Measurements from ENCODE around the gene WDR45B. TPM values are rescaled to one million over a fixed set of nuclear protein-coding genes. Genes with fewer than 3 reads are reported as not detected.

WDR45B gene
- total RNA-seq, 4 donors from 2014 or later: 57.3 to 81.4 (median 74.4) TPM

DNA sequence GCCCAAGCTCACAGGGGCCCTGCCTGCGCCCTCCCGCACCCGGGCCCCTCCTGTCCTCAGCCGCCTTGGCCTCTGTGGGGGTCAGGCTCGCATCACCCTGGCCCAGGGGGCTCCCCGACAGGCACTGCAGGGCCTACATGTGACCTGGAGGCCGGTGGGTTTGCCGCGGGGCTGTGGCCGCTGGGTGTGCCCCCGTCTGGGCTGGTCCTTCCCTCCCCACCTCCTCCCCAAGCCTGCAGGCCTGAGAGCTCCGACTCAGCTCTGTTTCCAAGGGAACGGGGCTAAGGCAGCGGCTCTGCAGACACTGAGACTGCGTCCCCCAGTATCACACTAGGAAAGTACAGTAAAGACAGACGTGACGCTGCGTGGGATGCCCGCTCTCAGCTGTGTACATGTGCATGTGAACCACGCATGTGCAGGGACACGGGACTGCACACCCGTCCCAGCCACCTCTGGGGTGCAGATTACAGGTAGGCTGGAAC, 16.5 kb upstream of the WDR45B start:
- WGBS: 90% methylated on average over 17 of the region's 22 CpGs
- intact Hi-C loops (cut with DNase I): no loop called here
- H3K4me1 ChIP-seq: peaks cover 7 to 17% (median 11%) of the 10 kb centered on the region in 4 donors
- TF ChIP-seq, protein P1, sequence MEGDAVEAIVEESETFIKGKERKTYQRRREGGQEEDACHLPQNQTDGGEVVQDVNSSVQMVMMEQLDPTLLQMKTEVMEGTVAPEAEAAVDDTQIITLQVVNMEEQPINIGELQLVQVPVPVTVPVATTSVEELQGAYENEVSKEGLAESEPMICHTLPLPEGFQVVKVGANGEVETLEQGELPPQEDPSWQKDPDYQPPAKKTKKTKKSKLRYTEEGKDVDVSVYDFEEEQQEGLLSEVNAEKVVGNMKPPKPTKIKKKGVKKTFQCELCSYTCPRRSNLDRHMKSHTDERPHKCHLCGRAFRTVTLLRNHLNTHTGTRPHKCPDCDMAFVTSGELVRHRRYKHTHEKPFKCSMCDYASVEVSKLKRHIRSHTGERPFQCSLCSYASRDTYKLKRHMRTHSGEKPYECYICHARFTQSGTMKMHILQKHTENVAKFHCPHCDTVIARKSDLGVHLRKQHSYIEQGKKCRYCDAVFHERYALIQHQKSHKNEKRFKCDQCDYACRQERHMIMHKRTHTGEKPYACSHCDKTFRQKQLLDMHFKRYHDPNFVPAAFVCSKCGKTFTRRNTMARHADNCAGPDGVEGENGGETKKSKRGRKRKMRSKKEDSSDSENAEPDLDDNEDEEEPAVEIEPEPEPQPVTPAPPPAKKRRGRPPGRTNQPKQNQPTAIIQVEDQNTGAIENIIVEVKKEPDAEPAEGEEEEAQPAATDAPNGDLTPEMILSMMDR (IDR thresholded peaks at IDR 0.05): no peak
- no peak for TF ChIP-seq POLR2AphosphoS5 (IDR thresholded peaks at IDR 0.05)
- TF ChIP-seq POLR2A (IDR thresholded peaks at IDR 0.05; ENCODE audit: low read depth): no peak
- TF ChIP-seq EP300 (IDR thresholded peaks at IDR 0.05): no peak
- no peak for DNase-seq (ENCODE audit: extremely low spot score)
- H3K27ac ChIP-seq (replicated peaks in 1 of 4): no peak overlapping the region
- H3K4me3 ChIP-seq: no peak overlapping the region
- H3K9me3 ChIP-seq: no peaks in the 10 kb centered on the region
- H3K36me3 ChIP-seq: peaks cover 0 to 51% (median 34%) of the 10 kb centered on the region in 4 donors
- H3K27me3 ChIP-seq: no peaks in the 10 kb centered on the region

DNA sequence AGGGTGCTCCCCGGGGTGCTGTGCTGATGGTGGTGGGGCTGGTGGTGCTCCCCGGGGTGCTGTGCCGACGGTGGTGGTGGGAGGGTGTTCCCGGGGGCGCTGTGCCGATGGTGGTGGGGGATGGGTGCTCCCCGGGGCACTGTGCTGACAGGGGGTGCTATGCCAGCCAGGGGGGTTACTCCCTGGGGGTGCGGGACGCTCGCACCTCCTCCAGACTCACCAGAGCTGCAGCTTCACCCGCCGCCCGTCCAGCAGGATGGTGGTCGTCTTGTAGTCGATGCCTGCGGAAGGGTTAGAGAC, 16.0 kb upstream of the WDR45B start:
- DNase-seq (ENCODE audit: extremely low spot score): no peak
- Histone ChIP-seq H3K27me3 (no peaks in the 10 kb centered on the region), H3K27ac (replicated peaks in 1 of 4) (no peak overlapping the region), H3K4me3 (no peak overlapping the region), H3K9me3 (no peaks in the 10 kb centered on the region), H3K36me3 (peaks cover 0 to 56% (median 39%) of the 10 kb centered on the region in 4 donors), H3K4me1 (peaks cover 4 to 12% (median 10%) of the 10 kb centered on the region in 4 donors)
- intact Hi-C loops (cut with DNase I): no loop called here
- TF ChIP-seq POLR2A (IDR thresholded peaks at IDR 0.05; ENCODE audit: low read depth) (no peak), POLR2AphosphoS5 (IDR thresholded peaks at IDR 0.05) (no peak), EP300 (IDR thresholded peaks at IDR 0.05) (no peak)
- TF ChIP-seq, protein P1 (IDR thresholded peaks at IDR 0.05): no peak
- WGBS: 100% methylated on average over 3 of the region's 17 CpGs

DNA sequence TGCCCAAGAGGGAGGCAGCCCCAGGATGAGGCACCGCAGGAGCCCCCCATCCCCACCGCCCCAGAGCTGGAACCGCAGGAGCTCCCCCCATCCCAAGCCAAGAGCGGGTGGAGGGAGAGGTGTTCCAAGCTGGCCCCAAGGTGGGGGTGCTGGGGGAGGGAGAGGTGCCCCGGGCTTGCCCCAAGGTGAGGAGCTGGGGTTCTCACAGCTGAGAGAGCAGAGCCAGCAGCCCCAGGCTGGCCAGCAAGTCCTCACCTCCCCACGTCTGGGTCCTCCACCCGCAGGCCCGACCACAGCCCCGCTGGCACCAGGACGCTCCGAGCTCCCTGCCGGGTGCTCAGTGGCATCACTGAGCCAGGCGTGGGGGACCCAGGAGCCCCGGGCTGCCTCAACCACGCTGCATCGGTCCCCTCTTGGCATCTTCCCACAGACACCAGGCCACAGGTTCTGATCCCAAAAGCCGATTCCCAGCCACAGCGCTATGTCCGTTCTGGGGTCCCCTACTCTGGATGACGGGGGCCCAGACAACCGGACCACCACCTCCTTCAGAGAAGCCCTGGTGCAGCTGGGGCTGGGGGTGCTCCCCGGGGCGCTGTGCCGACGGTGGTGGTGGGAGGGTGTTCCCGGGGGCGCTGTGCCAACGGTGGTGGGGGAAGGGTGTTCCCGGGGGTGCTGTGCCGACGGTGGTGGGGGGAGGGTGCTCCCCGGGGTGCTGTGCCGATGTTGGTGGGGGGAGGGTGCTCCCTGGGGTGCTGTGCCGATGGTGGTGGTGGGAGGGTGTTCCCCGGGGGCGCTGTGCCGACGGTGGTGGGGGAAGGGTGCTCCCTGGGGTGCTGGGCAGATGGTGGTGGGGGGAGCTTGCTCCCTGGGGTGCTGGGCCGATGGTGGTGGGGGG, 15.4 kb upstream of the WDR45B start:
- H3K9me3 ChIP-seq: no peaks in the 10 kb centered on the region
- no peak overlapping the region for H3K27ac ChIP-seq (replicated peaks in 1 of 4)
- H3K27me3 ChIP-seq: no peaks in the 10 kb centered on the region
- peaks cover 0 to 62% (median 45%) of the 10 kb centered on the region in 4 donors for H3K36me3 ChIP-seq
- TF ChIP-seq POLR2A (IDR thresholded peaks at IDR 0.05; ENCODE audit: low read depth): no peak
- no peak for TF ChIP-seq POLR2AphosphoS5 (IDR thresholded peaks at IDR 0.05)
- intact Hi-C loops (cut with DNase I): no loop called here
- no peak for DNase-seq (ENCODE audit: extremely low spot score)
- WGBS: no CpG with 5 or more reads among the region's 39 CpGs
- H3K4me3 ChIP-seq: no peak overlapping the region
- peaks cover under 1 to 6% (median 4%) of the 10 kb centered on the region in 4 donors for H3K4me1 ChIP-seq

DNA sequence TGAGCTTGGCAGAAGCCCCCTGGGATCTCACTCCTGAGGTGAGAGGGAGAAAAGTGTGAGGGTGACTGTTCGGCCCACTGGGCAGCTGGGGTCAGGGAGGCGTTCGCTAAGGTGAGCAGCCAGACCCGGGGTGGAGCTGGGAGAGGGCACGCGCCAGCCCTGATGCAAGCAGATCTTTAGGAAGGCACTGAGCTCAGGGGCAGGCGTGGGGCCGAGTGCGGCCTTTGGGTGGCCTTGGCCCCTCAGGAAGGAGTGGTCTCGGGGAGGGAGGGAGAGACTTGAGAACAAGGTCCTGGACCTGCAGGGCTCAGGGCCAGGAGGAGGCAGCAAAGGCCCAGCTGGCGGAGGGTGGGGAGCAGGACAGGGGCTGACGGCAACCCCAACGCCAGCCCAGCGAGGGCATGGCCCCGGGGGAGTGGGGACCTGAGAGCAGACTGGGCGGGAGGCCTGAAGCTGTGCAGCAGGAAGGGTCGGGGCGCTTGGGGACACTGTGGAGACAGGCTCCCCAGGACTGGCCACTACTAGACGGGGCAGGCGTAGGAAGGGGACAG, 14.5 kb upstream of the WDR45B start:
- H3K4me1 ChIP-seq: no peaks in the 10 kb centered on the region
- H3K27ac ChIP-seq (replicated peaks in 1 of 4): no peak overlapping the region
- intact Hi-C loops (cut with DNase I): no loop called here
- 85% methylated on average over 16 of the region's 20 CpGs for WGBS
- TF ChIP-seq, protein P1 (IDR thresholded peaks at IDR 0.05): no peak
- TF ChIP-seq POLR2AphosphoS5 (IDR thresholded peaks at IDR 0.05) (no peak), POLR2A (IDR thresholded peaks at IDR 0.05; ENCODE audit: low read depth) (no peak), EP300 (IDR thresholded peaks at IDR 0.05) (no peak)
- peaks cover 2 to 69% (median 51%) of the 10 kb centered on the region in 4 donors for H3K36me3 ChIP-seq
- no peaks in the 10 kb centered on the region for H3K27me3 ChIP-seq
- DNase-seq (ENCODE audit: extremely low spot score): no peak
- H3K4me3 ChIP-seq: no peak overlapping the region
- no peaks in the 10 kb centered on the region for H3K9me3 ChIP-seq

All from esophagus muscularis mucosa (tissue), 4 donors.